ENCODE measurements around the gene ADAMTS19. TPM values are rescaled to one million over a fixed set of nuclear protein-coding genes. Genes with fewer than 3 reads are reported as not detected.

ADAMTS19 gene
- total and polyA plus RNA-seq, 2 of the 8 experiments (the other 6 are each of a cell fraction or from before 2014, with no cell fraction given): 17.3 to 28.8 TPM

DNA sequence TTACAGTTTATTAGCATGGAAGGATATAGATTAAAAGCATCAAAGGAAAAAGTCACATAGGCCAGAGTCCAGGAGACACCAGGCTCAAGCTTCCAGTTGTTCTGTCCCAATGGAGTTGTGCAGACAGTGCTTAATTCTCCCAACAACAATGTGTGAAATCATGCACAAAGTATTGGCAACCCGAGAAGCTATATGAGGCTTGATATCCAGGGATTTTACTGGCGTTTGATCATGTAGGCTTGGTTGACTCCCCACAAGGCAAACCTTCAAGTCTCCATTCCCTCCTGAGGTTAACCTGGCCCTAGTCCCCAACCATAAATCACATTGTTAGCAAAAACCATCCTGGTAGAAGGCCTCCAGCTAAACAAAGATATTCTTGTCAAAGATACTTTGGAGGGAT lies 141.5 kb downstream of the ADAMTS19 start:
- H2AFZ ChIP-seq (ENCODE audit: low read length): no peak overlapping the region
- no peak overlapping the region for H4K5ac ChIP-seq (ENCODE audit: insufficient read length, low read depth, low read length)
- no peak overlapping the region for H3K4ac ChIP-seq (replicated peaks; ENCODE audit: insufficient read length, low read depth, low read length)
- no peak overlapping the region for H3K14ac ChIP-seq (ENCODE audit: insufficient read length)
- CTCF ChIA-PET (ENCODE audit: partially characterized antibody): no interaction called here
- H3K36me3 ChIP-seq (ENCODE audit: control insufficient read depth in 2 of 4, insufficient read depth in 4 of 4, low read length in 3 of 4): peaks cover 0 to 8% (median 0%) of the 10 kb centered on the region in 4 experiments; a peak in 1 of 8 replicates
- H4K8ac ChIP-seq (ENCODE audit: extremely low read depth, insufficient read depth, low read length): no peak overlapping the region
- TF ChIP-seq RFX5 (IDR thresholded peaks at IDR 0.05; ENCODE audit: borderline replicate concordance, low read depth, low read length): no peak
- TF ChIP-seq EP300 (IDR thresholded peaks at IDR 0.05; ENCODE audit: borderline replicate concordance in 1 of 2, low read depth in 2 of 2, low read length in 2 of 2): no peak
- TF ChIP-seq SP4 (IDR thresholded peaks at IDR 0.05; ENCODE audit: low read length): no peak
- no peak for TF ChIP-seq BRCA1 (IDR thresholded peaks at IDR 0.05; ENCODE audit: low read depth, low read length)
- TF ChIP-seq SUZ12 (IDR thresholded peaks at IDR 0.05; ENCODE audit: low read length): no peak
- no peak overlapping the region for H3K4me3 ChIP-seq (ENCODE audit: extremely low read depth in 1 of 4, insufficient read depth in 2 of 4, low read depth in 3 of 4, low read length in 4 of 4)
- no peak overlapping the region for H2BK12ac ChIP-seq (ENCODE audit: low read depth, low read length)
- no peak overlapping the region for H3K56ac ChIP-seq (replicated peaks; ENCODE audit: insufficient read length, low read depth, low read length)
- H3K9ac ChIP-seq (replicated peaks in 1 of 4; ENCODE audit: extremely low read depth in 1 of 4, low read depth in 3 of 4, low read length in 3 of 4): no peak overlapping the region
- no peak overlapping the region for H2BK5ac ChIP-seq (ENCODE audit: low read depth, low read length)
- no peak overlapping the region for H3K4me2 ChIP-seq (ENCODE audit: insufficient read depth in 1 of 2, low read depth in 2 of 2, low read length in 2 of 2)
- H2BK15ac ChIP-seq (ENCODE audit: low read length): no peak overlapping the region
- H3K4me1 ChIP-seq (replicated peaks in 1 of 4; ENCODE audit: control insufficient read depth in 3 of 4, insufficient read depth in 4 of 4, low read length in 3 of 4): no peaks in the 10 kb centered on the region
- no peak overlapping the region for H2BK20ac ChIP-seq (ENCODE audit: low read length)
- H3K79me2 ChIP-seq (ENCODE audit: control insufficient read depth in 1 of 2, insufficient read depth in 2 of 2, low read length in 2 of 2): no peaks in the 10 kb centered on the region
- H2BK120ac ChIP-seq (replicated peaks; ENCODE audit: low read depth, low read length): no peak overlapping the region
- no peaks in the 10 kb centered on the region for H3K9me3 ChIP-seq (ENCODE audit: insufficient read depth in 2 of 2, low read depth in 1 of 2, low read length in 1 of 2)
- no peak overlapping the region for H3K18ac ChIP-seq (ENCODE audit: extremely low read depth, low read length)
- H3K79me1 ChIP-seq (ENCODE audit: low read depth, low read length): no peaks in the 10 kb centered on the region
- POLR2A ChIA-PET (ENCODE audit: partially characterized antibody): no interaction called here
- H2AK5ac ChIP-seq (ENCODE audit: low read depth, low read length): no peak overlapping the region
- DNase-seq (ENCODE audit: low read depth in 1 of 2, low spot score in 2 of 2): no peak
- no peaks in the 10 kb centered on the region for H3K23me2 ChIP-seq (ENCODE audit: low read depth, low read length)
- H4K20me1 ChIP-seq (replicated peaks in 1 of 2; ENCODE audit: control insufficient read depth in 1 of 2, insufficient read depth in 2 of 2, low read length in 2 of 2): no peaks in the 10 kb centered on the region
- no peak overlapping the region for H3K23ac ChIP-seq (ENCODE audit: insufficient read length)
- WGBS, 2 experiments (ENCODE audit: extremely low coverage in 1 of 2, insufficient coverage in 1 of 2, insufficient read length in 1 of 2, insufficient replicate concordance in 2 of 2, low coverage in 1 of 2, low lambda C conversion rate in 2 of 2, missing lambda C conversion rate in 1 of 2): 97% methylated on average over 2 of the region's 2 CpGs; no CpG with 5 or more reads in 1 of the 2 experiments
- FAIRE-seq: no peak
- no peak overlapping the region for H3K27ac ChIP-seq (ENCODE audit: low read depth, low read length)
- no peaks in the 10 kb centered on the region for H3K27me3 ChIP-seq (replicated peaks in 1 of 4; ENCODE audit: control insufficient read depth in 3 of 4, extremely low read depth in 1 of 4, insufficient read depth in 3 of 4, low read length in 3 of 4)
- H4K91ac ChIP-seq (replicated peaks; ENCODE audit: insufficient read length, low read length): no peak overlapping the region
